Endothelial cell (in vitro differentiated cells): ENCODE results near the gene PCSK6. TPM values are rescaled to one million over a fixed set of nuclear protein-coding genes. Genes with fewer than 3 reads are reported as not detected.
A peak's percentile ranks its signal among the peaks of the same experiment; 100 is the strongest.

Experiments
- DNase-seq: peaks from one replicate; pipeline ENCODE4 v3.0.0; 2021; ENCODE audit warnings: low spot score
- H3K27ac Mint-ChIP-seq: one replicate; pipeline ENCODE4 v1.8.0; 2021; ENCODE audit warnings: mixed read lengths, inconsistent platforms; ENCODE audit not compliant: unreplicated experiment
- H3K27me3 Mint-ChIP-seq: one replicate; pipeline ENCODE4 v1.8.0; 2021; ENCODE audit warnings: mild to moderate bottlenecking, moderate library complexity, mixed read lengths, inconsistent platforms; ENCODE audit not compliant: unreplicated experiment
- H3K36me3 Mint-ChIP-seq: one replicate; pipeline ENCODE4 v1.8.0; 2021; ENCODE audit warnings: mild to moderate bottlenecking, low read depth, mixed read lengths, inconsistent platforms; ENCODE audit not compliant: unreplicated experiment
- H3K4me1 Mint-ChIP-seq: one replicate; pipeline ENCODE4 v1.8.0; 2021; ENCODE audit warnings: mild to moderate bottlenecking, mixed read lengths, inconsistent platforms; ENCODE audit not compliant: unreplicated experiment
- H3K4me3 Mint-ChIP-seq: one replicate; pipeline ENCODE4 v1.8.0; 2021; ENCODE audit warnings: mild to moderate bottlenecking, mixed read lengths, inconsistent platforms; ENCODE audit not compliant: unreplicated experiment
- H3K9me3 Mint-ChIP-seq: one replicate; pipeline ENCODE4 v1.8.0; 2021; ENCODE audit warnings: mixed read lengths, inconsistent platforms; ENCODE audit not compliant: unreplicated experiment
- total RNA-seq: library from RNA; stranded (reverse); fragmentation: NEBNext Ultra II Directional; extraction: Animal tissue kit (Norgen Biotek cat#: 25700); gene quantifications from one replicate; pipeline ENCODE4 v1.2.1, GENCODE V29; 2021; ENCODE audit not compliant: unreplicated experiment
- TF ChIP-seq, protein P1 (sequence below): fragments of 200-600 bp; sonication (generic); IDR thresholded peaks from one replicate; pipeline ENCODE4 v1.5.0; 2021; ENCODE audit warnings: antibody characterized with exemption; ENCODE audit not compliant: unreplicated experiment

The PCSK6 gene
- total RNA-seq, 1 donor from 2014 or later, result 0.13 TPM

DNA sequence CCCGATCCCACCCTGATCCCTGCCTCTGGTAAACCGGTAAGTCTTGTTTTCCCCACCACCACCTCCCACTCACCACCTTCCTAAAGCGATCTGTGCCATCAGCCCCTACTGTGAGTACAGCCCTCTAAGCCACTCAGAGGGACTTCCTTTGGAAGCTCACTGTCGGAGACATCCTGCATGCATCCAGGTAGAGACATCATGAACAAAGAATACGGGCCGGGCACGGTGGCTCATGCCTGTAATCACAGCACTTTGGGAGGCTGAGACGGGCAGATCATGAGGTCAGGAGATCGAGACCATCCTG, 13.7 kb upstream of the PCSK6 start:
- Mint-ChIP-seq H3K27ac (no peak overlapping the region), H3K4me3 (no peak overlapping the region), H3K27me3 (peaks cover 18% of the 10 kb centered on the region), H3K9me3 (no peaks in the 10 kb centered on the region), H3K36me3 (no peaks in the 10 kb centered on the region), H3K4me1 (no peaks in the 10 kb centered on the region)
- no peak for DNase-seq
- TF ChIP-seq, protein P1, sequence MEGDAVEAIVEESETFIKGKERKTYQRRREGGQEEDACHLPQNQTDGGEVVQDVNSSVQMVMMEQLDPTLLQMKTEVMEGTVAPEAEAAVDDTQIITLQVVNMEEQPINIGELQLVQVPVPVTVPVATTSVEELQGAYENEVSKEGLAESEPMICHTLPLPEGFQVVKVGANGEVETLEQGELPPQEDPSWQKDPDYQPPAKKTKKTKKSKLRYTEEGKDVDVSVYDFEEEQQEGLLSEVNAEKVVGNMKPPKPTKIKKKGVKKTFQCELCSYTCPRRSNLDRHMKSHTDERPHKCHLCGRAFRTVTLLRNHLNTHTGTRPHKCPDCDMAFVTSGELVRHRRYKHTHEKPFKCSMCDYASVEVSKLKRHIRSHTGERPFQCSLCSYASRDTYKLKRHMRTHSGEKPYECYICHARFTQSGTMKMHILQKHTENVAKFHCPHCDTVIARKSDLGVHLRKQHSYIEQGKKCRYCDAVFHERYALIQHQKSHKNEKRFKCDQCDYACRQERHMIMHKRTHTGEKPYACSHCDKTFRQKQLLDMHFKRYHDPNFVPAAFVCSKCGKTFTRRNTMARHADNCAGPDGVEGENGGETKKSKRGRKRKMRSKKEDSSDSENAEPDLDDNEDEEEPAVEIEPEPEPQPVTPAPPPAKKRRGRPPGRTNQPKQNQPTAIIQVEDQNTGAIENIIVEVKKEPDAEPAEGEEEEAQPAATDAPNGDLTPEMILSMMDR, result no peak

DNA sequence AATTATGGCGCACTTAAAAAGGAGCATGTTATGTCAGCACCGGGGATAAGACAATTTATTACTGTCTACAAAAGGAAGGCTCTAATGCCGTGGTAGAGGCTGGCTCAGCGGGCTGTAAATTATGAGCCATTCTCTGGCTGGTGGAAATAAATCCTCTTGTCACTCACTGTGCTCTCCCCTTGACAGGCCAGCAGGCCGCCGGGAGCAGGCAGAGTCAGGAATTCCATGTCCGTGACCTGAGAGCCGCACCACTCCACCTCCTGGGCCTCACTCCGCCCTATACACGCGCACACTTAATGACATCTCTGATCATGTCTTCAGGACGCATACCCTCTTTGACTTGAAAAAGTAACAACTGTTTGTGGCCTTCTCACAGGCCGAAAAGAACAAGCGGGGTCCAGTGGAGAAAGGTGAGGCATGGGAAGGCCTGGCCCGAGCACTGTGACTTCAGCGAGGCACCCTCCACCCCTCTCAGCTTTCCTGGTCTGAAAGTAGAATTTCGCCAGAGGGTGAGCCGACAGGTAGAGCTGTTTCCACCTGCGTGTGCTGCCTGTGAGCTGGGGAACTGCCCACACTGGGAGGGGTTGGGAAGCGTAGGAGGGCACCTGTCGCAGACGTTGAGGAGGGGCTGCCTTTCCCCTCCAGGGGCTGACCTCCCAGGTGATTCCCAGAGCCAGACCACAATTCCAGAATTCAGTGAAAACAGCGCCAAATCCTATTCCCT, 13.2 kb upstream of the PCSK6 start:
- Mint-ChIP-seq H3K4me3 (no peak overlapping the region), H3K36me3 (no peaks in the 10 kb centered on the region), H3K9me3 (no peaks in the 10 kb centered on the region), H3K27ac (no peak overlapping the region), H3K27me3 (peaks cover 18% of the 10 kb centered on the region), H3K4me1 (no peaks in the 10 kb centered on the region)
- TF ChIP-seq, protein P1, result no peak
- DNase-seq, result no peak

GRCh38 chr15:101501703-101502373, 12.3 kb upstream of the PCSK6 start:
- no peaks in the 10 kb centered on the region for H3K9me3 Mint-ChIP-seq
- H3K27me3 Mint-ChIP-seq, result peaks cover 23% of the 10 kb centered on the region
- no peak overlapping the region for H3K4me3 Mint-ChIP-seq
- H3K36me3 Mint-ChIP-seq, result no peaks in the 10 kb centered on the region
- no peak overlapping the region for H3K27ac Mint-ChIP-seq
- TF ChIP-seq, protein P1, result peak; percentile 60
- no peaks in the 10 kb centered on the region for H3K4me1 Mint-ChIP-seq
- peak; percentile 57 for DNase-seq

DNA sequence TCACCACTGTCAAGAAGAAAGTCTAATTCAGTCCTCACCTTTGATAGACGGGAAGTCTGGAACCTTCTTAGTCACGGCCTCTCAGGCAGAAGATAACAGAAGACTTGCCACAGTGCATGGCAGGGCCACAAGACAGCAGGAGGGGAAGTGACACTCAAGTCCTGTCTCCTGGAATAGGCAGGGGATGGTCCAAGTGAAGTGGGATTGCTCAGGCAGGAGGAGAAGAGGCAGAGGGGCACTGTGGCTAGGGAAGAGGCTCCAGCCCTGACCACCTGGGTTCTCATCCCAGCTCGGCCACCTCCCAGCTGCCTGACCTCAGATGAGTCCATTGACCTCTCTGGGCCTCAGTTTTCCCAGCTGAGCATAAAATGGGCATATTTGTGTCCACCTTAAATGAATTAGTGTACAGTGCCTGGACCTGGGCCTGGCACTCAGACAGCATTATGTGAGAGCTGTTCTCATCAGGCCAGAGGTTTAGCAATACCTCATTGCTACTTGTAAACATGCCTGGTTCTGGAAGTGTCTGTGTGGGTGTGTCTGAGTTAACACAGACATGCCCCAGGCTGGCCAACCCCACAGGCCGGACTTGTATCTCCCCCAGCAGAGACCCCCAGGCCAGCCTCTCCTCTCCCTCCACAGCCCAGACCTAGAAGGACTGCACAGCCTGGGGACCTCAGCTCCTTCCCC, 11.5 kb upstream of the PCSK6 start:
- TF ChIP-seq, protein P1, result no peak

More for the DNA sequence above, 11.5 kb upstream of the PCSK6 start:
- Mint-ChIP-seq H3K4me3 (no peak overlapping the region), H3K36me3 (no peaks in the 10 kb centered on the region), H3K27ac (no peak overlapping the region), H3K27me3 (peaks cover 27% of the 10 kb centered on the region), H3K9me3 (no peaks in the 10 kb centered on the region), H3K4me1 (no peaks in the 10 kb centered on the region)
- DNase-seq, result no peak
